ENCODE measurements around the gene MAML3.

The MAML3 gene

GRCh38 chr4:139940600-139940999 lies 213.4 kb downstream of the MAML3 start:
- H3K27ac ChIP-seq (replicated peaks; ENCODE audit: low read length), result no peak overlapping the region
- H3K18ac ChIP-seq (ENCODE audit: low read length), result no peak overlapping the region
- no peak overlapping the region for H3K14ac ChIP-seq (ENCODE audit: low read length)
- no peak for DNase-seq (ENCODE audit: low spot score)
- H3K27me3 ChIP-seq (ENCODE audit: control insufficient read depth in 3 of 3, insufficient read depth in 3 of 3, low read depth in 1 of 3, low read length in 3 of 3), result no peaks in the 10 kb centered on the region
- no CpG with 5 or more reads among the region's 2 CpGs for WGBS, 2 donors (ENCODE audit: extremely low coverage in 2 of 2, insufficient read length in 2 of 2, insufficient replicate concordance in 1 of 2)
- H2AFZ ChIP-seq (ENCODE audit: low read length), result no peak overlapping the region
- no peak overlapping the region for H3K4me2 ChIP-seq (ENCODE audit: insufficient read depth, low read length, poor library complexity, severe bottlenecking)
- H3K9ac ChIP-seq (ENCODE audit: low read depth, low read length, poor library complexity), result no peak overlapping the region
- no peak overlapping the region for H2BK5ac ChIP-seq (ENCODE audit: low read length)
- no peak overlapping the region for H3K4ac ChIP-seq (ENCODE audit: low read length)
- no peak overlapping the region for H2BK120ac ChIP-seq (ENCODE audit: low read depth, low read length)
- no peaks in the 10 kb centered on the region for H3K79me1 ChIP-seq (ENCODE audit: low read depth, low read length)
- peaks cover 4 to 8% of the 10 kb centered on the region in 2 donors for H3K4me1 ChIP-seq (ENCODE audit: control insufficient read depth in 2 of 2, insufficient read depth in 1 of 2, low read depth in 1 of 2, low read length in 2 of 2)
- H2BK15ac ChIP-seq (ENCODE audit: low read length), result no peak overlapping the region
- H3K9me3 ChIP-seq (replicated peaks in 1 of 2; ENCODE audit: control insufficient read depth in 2 of 2, insufficient read depth in 1 of 2, low read depth in 1 of 2, low read length in 2 of 2), result no peaks in the 10 kb centered on the region
- no peak overlapping the region for H2BK12ac ChIP-seq (ENCODE audit: low read length)
- no peak overlapping the region for H3K4me3 ChIP-seq (ENCODE audit: low read length in 2 of 2)
- no peak overlapping the region for H4K8ac ChIP-seq (ENCODE audit: low read depth, low read length)
- H3K23ac ChIP-seq (ENCODE audit: low read depth, low read length, poor library complexity), result no peak overlapping the region
- H2AK5ac ChIP-seq (ENCODE audit: low read depth, low read length), result no peak overlapping the region
- H3K36me3 ChIP-seq (replicated peaks in 1 of 2; ENCODE audit: control insufficient read depth in 2 of 2, insufficient read depth in 2 of 2, low read length in 2 of 2), result no peaks in the 10 kb centered on the region
- no peak overlapping the region for H4K91ac ChIP-seq (ENCODE audit: low read depth, low read length, poor library complexity)

GRCh38 chr4:139938414-139938813 lies 215.6 kb downstream of the MAML3 start:
- no peak overlapping the region for H3K9ac ChIP-seq (ENCODE audit: low read depth, low read length, poor library complexity)
- no peak overlapping the region for H3K23ac ChIP-seq (ENCODE audit: low read depth, low read length, poor library complexity)
- H2BK120ac ChIP-seq (ENCODE audit: low read depth, low read length), result no peak overlapping the region
- no peak overlapping the region for H3K4me3 ChIP-seq (ENCODE audit: low read length in 2 of 2)
- no peak overlapping the region for H2BK12ac ChIP-seq (ENCODE audit: low read length)
- no peak overlapping the region for H2BK5ac ChIP-seq (ENCODE audit: low read length)
- no peak overlapping the region for H3K4ac ChIP-seq (ENCODE audit: low read length)
- H3K36me3 ChIP-seq (replicated peaks in 1 of 2; ENCODE audit: control insufficient read depth in 2 of 2, insufficient read depth in 2 of 2, low read length in 2 of 2), result no peaks in the 10 kb centered on the region
- no peak overlapping the region for H3K18ac ChIP-seq (ENCODE audit: low read length)
- H3K9me3 ChIP-seq (replicated peaks in 1 of 2; ENCODE audit: control insufficient read depth in 2 of 2, insufficient read depth in 1 of 2, low read depth in 1 of 2, low read length in 2 of 2), result no peaks in the 10 kb centered on the region
- no CpG with 5 or more reads among the region's 2 CpGs for WGBS, 2 donors (ENCODE audit: extremely low coverage in 2 of 2, insufficient read length in 2 of 2, insufficient replicate concordance in 1 of 2)
- no peak overlapping the region for H3K14ac ChIP-seq (ENCODE audit: low read length)
- peaks cover 4 to 8% of the 10 kb centered on the region in 2 donors for H3K4me1 ChIP-seq (ENCODE audit: control insufficient read depth in 2 of 2, insufficient read depth in 1 of 2, low read depth in 1 of 2, low read length in 2 of 2)
- no peak overlapping the region for H4K8ac ChIP-seq (ENCODE audit: low read depth, low read length)
- no peaks in the 10 kb centered on the region for H3K79me1 ChIP-seq (ENCODE audit: low read depth, low read length)
- H3K4me2 ChIP-seq (ENCODE audit: insufficient read depth, low read length, poor library complexity, severe bottlenecking), result no peak overlapping the region
- no peak overlapping the region for H4K91ac ChIP-seq (ENCODE audit: low read depth, low read length, poor library complexity)
- no peak overlapping the region for H2AFZ ChIP-seq (ENCODE audit: low read length)
- H3K27ac ChIP-seq (replicated peaks; ENCODE audit: low read length), result no peak overlapping the region
- DNase-seq (ENCODE audit: low spot score), result no peak
- H2AK5ac ChIP-seq (ENCODE audit: low read depth, low read length), result no peak overlapping the region
- H2BK15ac ChIP-seq (ENCODE audit: low read length), result no peak overlapping the region
- H3K27me3 ChIP-seq (ENCODE audit: control insufficient read depth in 3 of 3, insufficient read depth in 3 of 3, low read depth in 1 of 3, low read length in 3 of 3), result no peaks in the 10 kb centered on the region

- H3K27me3 ChIP-seq (ENCODE audit: control insufficient read depth in 3 of 3, insufficient read depth in 3 of 3, low read depth in 1 of 3, low read length in 3 of 3), result no peaks in the 10 kb centered on the region
- no peak overlapping the region for H3K4me2 ChIP-seq (ENCODE audit: insufficient read depth, low read length, poor library complexity, severe bottlenecking)
- no peak for DNase-seq (ENCODE audit: low spot score)
- H2AFZ ChIP-seq (ENCODE audit: low read length), result no peak overlapping the region
- H4K91ac ChIP-seq (ENCODE audit: low read depth, low read length, poor library complexity), result no peak overlapping the region
- H3K36me3 ChIP-seq (replicated peaks in 1 of 2; ENCODE audit: control insufficient read depth in 2 of 2, insufficient read depth in 2 of 2, low read length in 2 of 2), result no peaks in the 10 kb centered on the region
- WGBS, 2 donors (ENCODE audit: extremely low coverage in 2 of 2, insufficient read length in 2 of 2, insufficient replicate concordance in 1 of 2), result no CpG with 5 or more reads among the region's 4 CpGs
- H2BK12ac ChIP-seq (ENCODE audit: low read length), result no peak overlapping the region
- no peaks in the 10 kb centered on the region for H3K79me1 ChIP-seq (ENCODE audit: low read depth, low read length)
- H3K27ac ChIP-seq (replicated peaks; ENCODE audit: low read length), result no peak overlapping the region
- no peak overlapping the region for H3K23ac ChIP-seq (ENCODE audit: low read depth, low read length, poor library complexity)
- H3K4me1 ChIP-seq (ENCODE audit: control insufficient read depth in 2 of 2, insufficient read depth in 1 of 2, low read depth in 1 of 2, low read length in 2 of 2), result peaks cover 0 to 3% of the 10 kb centered on the region in 2 donors
- H2AK5ac ChIP-seq (ENCODE audit: low read depth, low read length), result no peak overlapping the region
- no peak overlapping the region for H3K9ac ChIP-seq (ENCODE audit: low read depth, low read length, poor library complexity)
- no peak overlapping the region for H3K14ac ChIP-seq (ENCODE audit: low read length)
- no peak overlapping the region for H2BK5ac ChIP-seq (ENCODE audit: low read length)
- no peak overlapping the region for H3K18ac ChIP-seq (ENCODE audit: low read length)
- H2BK15ac ChIP-seq (ENCODE audit: low read length), result no peak overlapping the region
- no peaks in the 10 kb centered on the region for H3K9me3 ChIP-seq (replicated peaks in 1 of 2; ENCODE audit: control insufficient read depth in 2 of 2, insufficient read depth in 1 of 2, low read depth in 1 of 2, low read length in 2 of 2)
- H4K8ac ChIP-seq (ENCODE audit: low read depth, low read length), result no peak overlapping the region
- H3K4me3 ChIP-seq (ENCODE audit: low read length in 2 of 2), result no peak overlapping the region
- no peak overlapping the region for H2BK120ac ChIP-seq (ENCODE audit: low read depth, low read length)
- H3K4ac ChIP-seq (ENCODE audit: low read length), result no peak overlapping the region
Measured at GRCh38 chr4:139935911-139936310, 218.1 kb downstream of the MAML3 start.

- no peak overlapping the region for H3K4me2 ChIP-seq (ENCODE audit: insufficient read depth, low read length, poor library complexity, severe bottlenecking)
- H2BK12ac ChIP-seq (ENCODE audit: low read length), result no peak overlapping the region
- no peak overlapping the region for H3K27ac ChIP-seq (replicated peaks; ENCODE audit: low read length)
- DNase-seq (ENCODE audit: low spot score), result no peak
- H3K36me3 ChIP-seq (replicated peaks in 1 of 2; ENCODE audit: control insufficient read depth in 2 of 2, insufficient read depth in 2 of 2, low read length in 2 of 2), result no peaks in the 10 kb centered on the region
- H2AK5ac ChIP-seq (ENCODE audit: low read depth, low read length), result no peak overlapping the region
- no peak overlapping the region for H2BK15ac ChIP-seq (ENCODE audit: low read length)
- no peak overlapping the region for H3K4me3 ChIP-seq (ENCODE audit: low read length in 2 of 2)
- H3K4me1 ChIP-seq (ENCODE audit: control insufficient read depth in 2 of 2, insufficient read depth in 1 of 2, low read depth in 1 of 2, low read length in 2 of 2), result peaks cover 0 to 2% of the 10 kb centered on the region in 2 donors
- H3K9ac ChIP-seq (ENCODE audit: low read depth, low read length, poor library complexity), result no peak overlapping the region
- H3K14ac ChIP-seq (ENCODE audit: low read length), result no peak overlapping the region
- no peak overlapping the region for H3K4ac ChIP-seq (ENCODE audit: low read length)
- H3K27me3 ChIP-seq (ENCODE audit: control insufficient read depth in 3 of 3, insufficient read depth in 3 of 3, low read depth in 1 of 3, low read length in 3 of 3), result no peaks in the 10 kb centered on the region
- no peaks in the 10 kb centered on the region for H3K9me3 ChIP-seq (replicated peaks in 1 of 2; ENCODE audit: control insufficient read depth in 2 of 2, insufficient read depth in 1 of 2, low read depth in 1 of 2, low read length in 2 of 2)
- no CpG with 5 or more reads among the region's 3 CpGs for WGBS, 2 donors (ENCODE audit: extremely low coverage in 2 of 2, insufficient read length in 2 of 2, insufficient replicate concordance in 1 of 2)
- H3K79me1 ChIP-seq (ENCODE audit: low read depth, low read length), result no peaks in the 10 kb centered on the region
- H2BK120ac ChIP-seq (ENCODE audit: low read depth, low read length), result no peak overlapping the region
- no peak overlapping the region for H4K8ac ChIP-seq (ENCODE audit: low read depth, low read length)
- H3K18ac ChIP-seq (ENCODE audit: low read length), result no peak overlapping the region
- H2BK5ac ChIP-seq (ENCODE audit: low read length), result no peak overlapping the region
- no peak overlapping the region for H4K91ac ChIP-seq (ENCODE audit: low read depth, low read length, poor library complexity)
- no peak overlapping the region for H3K23ac ChIP-seq (ENCODE audit: low read depth, low read length, poor library complexity)
- H2AFZ ChIP-seq (ENCODE audit: low read length), result no peak overlapping the region
Measured at GRCh38 chr4:139934708-139935195, 219.2 kb downstream of the MAML3 start.
